Activated B cell treated with CpG ODN at 0.5 μM for 24 hours (primary cell): ENCODE results near the gene APOC3. TPM values are rescaled to one million over a fixed set of nuclear protein-coding genes. Genes with fewer than 3 reads are reported as not detected.

Source experiments
- ATAC-seq: fragments of 200-7000 bp; cut with Tn5 transposase; one replicate; pipeline ENCODE4 v1.10.0; 2021; ENCODE audit warnings: low read depth, mild to moderate bottlenecking, moderate library complexity
- CTCF ChIA-PET: fragments of 350-600 bp; sonication (Branson Sonifier 250); formaldehyde crosslinking; loops from one replicate; lab custom pipeline; 2021; ENCODE audit warnings: antibody characterized with exemption; lab: Charles Lee
- POLR2A ChIA-PET: fragments of 350-600 bp; sonication (Branson Sonifier 250); formaldehyde crosslinking; loops from one replicate; lab custom pipeline; 2021; ENCODE audit warnings: antibody characterized with exemption; lab: Charles Lee
- DNase-seq: peaks from one replicate; pipeline ENCODE4 v3.0.0; 2022
- H3K27ac Mint-ChIP-seq: one replicate; pipeline ENCODE4 v1.8.0; 2020; ENCODE audit warnings: mixed read lengths
- H3K27me3 Mint-ChIP-seq: one replicate; pipeline ENCODE4 v1.8.0; 2021; ENCODE audit warnings: mixed read lengths
- H3K36me3 Mint-ChIP-seq: one replicate; pipeline ENCODE4 v1.8.0; 2021; ENCODE audit warnings: low read depth, mixed read lengths
- H3K4me1 Mint-ChIP-seq: one replicate; pipeline ENCODE4 v1.8.0; 2021; ENCODE audit warnings: mixed read lengths
- H3K4me3 Mint-ChIP-seq: one replicate; pipeline ENCODE4 v1.8.0; 2020; ENCODE audit warnings: mild to moderate bottlenecking, mixed read lengths
- H3K9me3 Mint-ChIP-seq: one replicate; pipeline ENCODE4 v1.8.0; 2020; ENCODE audit warnings: mixed read lengths
- intact Hi-C: fragments of 100-400 bp; cut with micrococcal nuclease; formaldehyde crosslinking; loops from one replicate; pipeline ENCODE4 v1.15.1; 2024
- total RNA-seq: library from RNA; stranded (reverse); gene quantifications from 2 replicates; pipeline ENCODE4 v1.2.3, GENCODE V29; 2022
- TF ChIP-seq, protein P1 (sequence below): fragments of 200-600 bp; IDR thresholded peaks from one replicate; pipeline ENCODE4 v1.8.0; 2022; ENCODE audit warnings: antibody characterized with exemption, mild to moderate bottlenecking

Gene APOC3
- total RNA-seq, 1 donor from 2014 or later: not detected

DNA sequence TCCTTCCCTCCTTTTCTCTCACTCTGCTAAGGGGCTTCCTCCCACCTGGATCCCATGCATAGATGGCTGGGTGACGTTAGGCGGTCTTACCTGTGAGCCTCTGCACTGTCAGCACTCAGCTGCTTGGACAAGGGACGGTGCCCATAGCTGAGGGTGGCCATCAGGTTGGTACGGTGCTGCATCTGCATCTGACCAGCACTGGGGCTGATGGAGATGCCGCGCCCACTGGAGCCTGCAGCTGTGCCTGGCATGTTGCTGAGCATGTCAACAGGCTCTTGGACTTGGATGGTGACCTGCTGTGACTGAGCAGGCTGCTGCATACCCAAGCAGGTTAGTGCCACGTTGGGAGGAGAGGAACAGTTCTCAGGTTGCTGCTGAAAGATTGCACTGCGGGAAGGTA is 29.5 kb downstream of the APOC3 start:
- ChIA-PET CTCF (no interaction called here), POLR2A (interaction anchor here (1.6 kb wide), 1 partner anchor 23 kb away, joined by 3 read pairs; no protein-coding TSS in a partner anchor)
- Mint-ChIP-seq H3K4me3 (no peak overlapping the region), H3K36me3 (peaks cover 91% of the 10 kb centered on the region), H3K27me3 (no peaks in the 10 kb centered on the region), H3K4me1 (peaks cover 14% of the 10 kb centered on the region), H3K27ac (no peak overlapping the region), H3K9me3 (no peaks in the 10 kb centered on the region)
- TF ChIP-seq, protein P1, sequence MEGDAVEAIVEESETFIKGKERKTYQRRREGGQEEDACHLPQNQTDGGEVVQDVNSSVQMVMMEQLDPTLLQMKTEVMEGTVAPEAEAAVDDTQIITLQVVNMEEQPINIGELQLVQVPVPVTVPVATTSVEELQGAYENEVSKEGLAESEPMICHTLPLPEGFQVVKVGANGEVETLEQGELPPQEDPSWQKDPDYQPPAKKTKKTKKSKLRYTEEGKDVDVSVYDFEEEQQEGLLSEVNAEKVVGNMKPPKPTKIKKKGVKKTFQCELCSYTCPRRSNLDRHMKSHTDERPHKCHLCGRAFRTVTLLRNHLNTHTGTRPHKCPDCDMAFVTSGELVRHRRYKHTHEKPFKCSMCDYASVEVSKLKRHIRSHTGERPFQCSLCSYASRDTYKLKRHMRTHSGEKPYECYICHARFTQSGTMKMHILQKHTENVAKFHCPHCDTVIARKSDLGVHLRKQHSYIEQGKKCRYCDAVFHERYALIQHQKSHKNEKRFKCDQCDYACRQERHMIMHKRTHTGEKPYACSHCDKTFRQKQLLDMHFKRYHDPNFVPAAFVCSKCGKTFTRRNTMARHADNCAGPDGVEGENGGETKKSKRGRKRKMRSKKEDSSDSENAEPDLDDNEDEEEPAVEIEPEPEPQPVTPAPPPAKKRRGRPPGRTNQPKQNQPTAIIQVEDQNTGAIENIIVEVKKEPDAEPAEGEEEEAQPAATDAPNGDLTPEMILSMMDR: no peak
- DNase-seq: no peak
- intact Hi-C loops: no loop called here
- no peak for ATAC-seq

DNA sequence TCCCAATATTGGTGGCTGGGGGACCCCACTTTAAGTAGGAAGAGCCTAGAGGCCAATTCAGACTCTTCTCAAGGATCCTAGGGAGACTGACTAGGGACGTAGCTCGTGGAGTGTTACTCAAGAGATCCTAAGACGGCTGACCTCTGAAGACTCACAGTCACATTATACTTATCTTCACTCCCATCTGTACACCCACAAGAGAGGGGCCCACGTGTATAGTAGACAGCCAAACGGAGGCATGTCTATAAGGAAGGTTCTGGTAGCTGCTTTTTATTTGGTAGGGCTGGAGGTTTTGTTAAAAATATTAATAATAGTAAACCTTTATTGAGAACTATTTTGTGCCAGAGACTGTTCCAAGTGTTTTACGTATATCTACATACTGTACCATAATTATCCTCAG is 30.6 kb downstream of the APOC3 start:
- no peak for DNase-seq
- no peak for ATAC-seq
- ChIA-PET POLR2A (interaction anchor here (0.6 kb wide), 1 partner anchor 284 kb away, joined by 4 read pairs; no protein-coding TSS in a partner anchor), CTCF (no interaction called here)
- H3K9me3 Mint-ChIP-seq: no peaks in the 10 kb centered on the region
- H3K27ac Mint-ChIP-seq: no peak overlapping the region
- H3K36me3 Mint-ChIP-seq: peaks cover 93% of the 10 kb centered on the region
- peaks cover 5% of the 10 kb centered on the region for H3K4me1 Mint-ChIP-seq
- intact Hi-C loops: no loop called here
- no peaks in the 10 kb centered on the region for H3K27me3 Mint-ChIP-seq
- TF ChIP-seq, protein P1: no peak
- H3K4me3 Mint-ChIP-seq: no peak overlapping the region

DNA sequence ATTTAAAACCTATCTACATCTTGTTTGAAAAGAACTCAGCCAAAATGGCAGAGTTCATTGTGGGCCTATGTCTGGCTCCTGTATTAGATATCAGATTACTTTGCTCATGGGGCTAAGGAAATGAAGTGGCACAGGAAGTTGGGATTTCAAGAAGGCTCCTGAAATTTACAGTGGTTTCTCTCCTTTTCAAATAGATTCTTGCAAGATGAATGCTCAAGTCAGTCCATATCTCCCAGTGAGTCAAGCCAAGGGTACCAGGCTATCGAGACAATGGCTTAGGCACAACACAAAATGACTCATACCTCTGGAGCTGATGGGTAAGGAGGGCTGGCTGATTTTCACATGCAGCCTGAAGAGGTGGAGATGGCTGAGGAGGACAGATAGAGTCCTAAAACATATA is 31.8 kb downstream of the APOC3 start:
- Mint-ChIP-seq H3K36me3 (peaks cover 95% of the 10 kb centered on the region), H3K9me3 (no peaks in the 10 kb centered on the region), H3K27ac (no peak overlapping the region), H3K4me1 (no peaks in the 10 kb centered on the region), H3K4me3 (no peak overlapping the region), H3K27me3 (no peaks in the 10 kb centered on the region)
- TF ChIP-seq, protein P1: no peak
- CTCF ChIA-PET: no interaction called here
- intact Hi-C loops: no loop called here
- no peak for DNase-seq
- ATAC-seq: no peak
- POLR2A ChIA-PET: no interaction called here

DNA sequence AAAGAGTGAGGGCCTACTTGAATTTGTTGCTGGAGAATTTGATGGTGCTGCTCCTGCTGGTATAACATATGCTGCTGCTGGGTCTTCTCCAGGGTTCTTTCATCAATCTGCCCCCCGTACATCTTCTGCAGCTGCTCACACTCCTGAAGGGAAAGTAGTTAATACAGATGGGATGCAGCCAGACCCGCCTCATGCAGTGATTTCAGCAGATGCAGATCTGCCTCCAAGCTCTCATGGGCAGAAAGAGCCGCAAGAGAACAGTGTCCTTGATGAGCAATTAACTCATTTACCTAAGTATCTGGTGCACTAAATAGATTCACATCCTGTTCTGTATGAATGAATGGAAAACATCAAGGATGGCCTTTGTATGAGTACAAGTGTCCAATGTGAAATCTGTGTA is 32.5 kb downstream of the APOC3 start:
- H3K27ac Mint-ChIP-seq: no peak overlapping the region
- TF ChIP-seq, protein P1: no peak
- ChIA-PET POLR2A (no interaction called here), CTCF (interaction anchor here (2.1 kb wide), 1 partner anchor 244 kb away, joined by 7 read pairs; no protein-coding TSS in a partner anchor)
- no peak overlapping the region for H3K4me3 Mint-ChIP-seq
- ATAC-seq: no peak
- H3K9me3 Mint-ChIP-seq: no peaks in the 10 kb centered on the region
- H3K27me3 Mint-ChIP-seq: no peaks in the 10 kb centered on the region
- intact Hi-C loops: no loop called here
- no peak for DNase-seq
- no peaks in the 10 kb centered on the region for H3K4me1 Mint-ChIP-seq
- peaks cover 95% of the 10 kb centered on the region for H3K36me3 Mint-ChIP-seq

DNA sequence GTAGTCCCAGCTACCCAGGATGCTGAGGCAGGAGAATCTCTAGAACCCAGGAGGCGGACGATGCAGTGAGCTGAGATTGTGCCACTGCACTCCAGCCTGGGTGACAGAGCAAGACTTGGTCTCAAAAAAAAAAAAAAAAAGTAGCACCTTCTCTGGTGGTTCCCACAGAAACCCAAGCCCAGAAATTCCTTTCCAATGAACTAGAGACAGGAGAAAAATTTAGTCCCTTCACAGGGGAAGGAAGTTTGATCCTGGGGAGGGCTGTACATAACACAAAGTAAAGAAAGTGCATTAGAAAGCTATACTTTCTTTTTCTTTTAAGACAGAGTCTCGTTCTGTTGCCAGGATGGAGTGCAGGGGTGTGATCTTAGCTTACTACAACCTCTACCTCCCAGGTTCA is 33.2 kb downstream of the APOC3 start:
- CTCF ChIA-PET: interaction anchor here (0.7 to 2.1 kb wide), 2 partner anchors 27 to 243 kb away, joined by 3 to 7 read pairs; no protein-coding TSS in a partner anchor
- Mint-ChIP-seq H3K4me1 (no peaks in the 10 kb centered on the region), H3K4me3 (no peak overlapping the region), H3K27ac (no peak overlapping the region), H3K27me3 (no peaks in the 10 kb centered on the region), H3K9me3 (no peaks in the 10 kb centered on the region), H3K36me3 (peaks cover 95% of the 10 kb centered on the region)
- no peak for DNase-seq
- ATAC-seq: no peak
- TF ChIP-seq, protein P1: no peak
- intact Hi-C loops: no loop called here
- POLR2A ChIA-PET: no interaction called here
